ENCODE data around the gene CDC25C. TPM values are rescaled to one million over a fixed set of nuclear protein-coding genes. Genes with fewer than 3 reads are reported as not detected.

The CDC25C gene
- total RNA-seq, 1 donor from 2014 or later = 22.7 TPM

DNA sequence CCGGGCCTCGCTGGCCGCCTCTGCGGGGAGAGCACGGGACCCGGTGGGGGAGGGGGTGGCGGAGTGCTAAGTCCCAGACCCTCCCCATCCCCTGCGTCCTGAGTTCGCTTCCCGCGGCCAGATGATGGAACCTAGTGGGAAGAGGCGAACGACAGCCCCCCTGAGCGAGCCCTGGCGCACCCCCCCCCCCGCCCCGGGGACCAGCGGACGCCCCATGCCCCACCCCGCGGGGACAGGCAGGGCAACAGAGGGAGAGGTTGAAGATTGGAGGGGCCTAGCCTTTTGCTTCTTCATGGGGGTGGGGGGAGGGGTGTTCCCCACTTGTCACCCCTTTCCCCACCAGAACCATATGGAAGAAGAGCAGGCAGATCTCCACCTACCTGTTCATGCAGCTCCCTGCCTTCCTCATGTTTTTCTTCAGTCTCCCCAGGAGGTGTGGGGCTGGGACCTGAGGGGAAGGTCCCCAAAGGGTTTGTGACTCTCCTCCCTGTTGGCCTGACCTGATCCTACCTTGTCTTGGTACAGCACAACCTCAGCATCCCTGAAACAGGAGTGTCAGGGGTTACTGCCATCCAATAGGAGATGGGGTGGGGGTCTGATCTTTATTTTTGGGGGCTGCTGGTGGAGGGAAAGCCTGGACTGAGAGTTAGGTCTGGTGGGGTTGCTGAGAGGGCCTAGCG, 6.9 kb upstream of the CDC25C start:
- H3K27ac Mint-ChIP-seq (ENCODE audit: unreplicated experiment) = peak overlapping the region; percentile 99
- TF ChIP-seq, protein P1, sequence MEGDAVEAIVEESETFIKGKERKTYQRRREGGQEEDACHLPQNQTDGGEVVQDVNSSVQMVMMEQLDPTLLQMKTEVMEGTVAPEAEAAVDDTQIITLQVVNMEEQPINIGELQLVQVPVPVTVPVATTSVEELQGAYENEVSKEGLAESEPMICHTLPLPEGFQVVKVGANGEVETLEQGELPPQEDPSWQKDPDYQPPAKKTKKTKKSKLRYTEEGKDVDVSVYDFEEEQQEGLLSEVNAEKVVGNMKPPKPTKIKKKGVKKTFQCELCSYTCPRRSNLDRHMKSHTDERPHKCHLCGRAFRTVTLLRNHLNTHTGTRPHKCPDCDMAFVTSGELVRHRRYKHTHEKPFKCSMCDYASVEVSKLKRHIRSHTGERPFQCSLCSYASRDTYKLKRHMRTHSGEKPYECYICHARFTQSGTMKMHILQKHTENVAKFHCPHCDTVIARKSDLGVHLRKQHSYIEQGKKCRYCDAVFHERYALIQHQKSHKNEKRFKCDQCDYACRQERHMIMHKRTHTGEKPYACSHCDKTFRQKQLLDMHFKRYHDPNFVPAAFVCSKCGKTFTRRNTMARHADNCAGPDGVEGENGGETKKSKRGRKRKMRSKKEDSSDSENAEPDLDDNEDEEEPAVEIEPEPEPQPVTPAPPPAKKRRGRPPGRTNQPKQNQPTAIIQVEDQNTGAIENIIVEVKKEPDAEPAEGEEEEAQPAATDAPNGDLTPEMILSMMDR (conservative IDR thresholded peaks at IDR 0.05) = no peak

DNA sequence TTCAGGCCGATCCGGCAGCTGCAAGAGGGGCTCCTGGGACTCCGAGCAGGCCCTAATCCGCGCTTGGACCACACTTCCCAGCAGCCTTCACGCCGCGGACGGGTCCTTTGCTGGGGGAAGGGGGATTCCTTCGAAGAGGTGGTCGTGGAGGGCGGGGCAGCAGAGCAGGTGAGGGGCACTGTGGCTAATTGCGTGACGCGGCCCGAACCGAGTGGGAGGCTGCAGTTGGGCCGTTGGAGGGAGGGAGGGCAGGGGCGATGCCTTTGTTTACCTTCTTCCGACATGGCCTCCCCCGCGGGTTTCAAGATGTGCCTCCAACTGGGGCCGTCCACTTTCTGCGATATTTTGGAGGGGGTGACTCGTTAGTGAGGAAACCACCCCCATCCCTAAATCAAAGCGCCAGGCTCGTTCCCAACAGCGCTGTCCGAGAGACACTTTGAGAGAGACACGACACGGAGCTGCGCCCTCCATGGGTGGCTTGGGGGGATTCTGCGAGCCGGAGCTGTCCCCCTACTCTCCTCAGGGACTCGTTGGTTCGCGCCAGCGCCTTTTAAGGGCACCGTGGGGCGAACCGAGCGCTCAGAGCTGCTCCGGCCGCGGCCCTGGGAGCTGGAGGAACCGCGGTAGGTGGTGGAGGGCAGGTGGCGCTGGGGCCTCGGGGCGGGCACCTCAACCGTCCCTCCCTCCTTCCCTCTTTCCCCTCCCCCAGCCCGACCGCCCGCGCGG, 6.2 kb upstream of the CDC25C start, which contains the start of gene FAM53C:
FAM53C (plus strand) TSS at position 582 of the 726 bp plus-strand sequence. CDS start 3,070 bp downstream, outside the sequence.
- Mint-ChIP-seq H3K27me3 (ENCODE audit: low read depth) (peaks cover 2% of the 10 kb centered on the region), H3K36me3 (ENCODE audit: low read depth) (peaks cover 6% of the 10 kb centered on the region), H3K27ac (ENCODE audit: unreplicated experiment) (peak within 1 kb of the TSS; percentile 100), H3K9me3 (no peaks in the 10 kb centered on the region), H3K4me3 (peak within 1 kb of the TSS; percentile 91), H3K4me1 (peaks cover 37% of the 10 kb centered on the region)
- TF ChIP-seq, protein P1 (conservative IDR thresholded peaks at IDR 0.05) = no peak
- peak; percentile 97 for DNase-seq (ENCODE audit: low read depth, low spot score)

More for the DNA sequence above, 6.9 kb upstream of the CDC25C start:
- DNase-seq (ENCODE audit: low read depth, low spot score) = no peak
- no peaks in the 10 kb centered on the region for H3K9me3 Mint-ChIP-seq
- peaks cover 8% of the 10 kb centered on the region for H3K36me3 Mint-ChIP-seq (ENCODE audit: low read depth)
- peaks cover 2% of the 10 kb centered on the region for H3K27me3 Mint-ChIP-seq (ENCODE audit: low read depth)
- peaks cover 37% of the 10 kb centered on the region for H3K4me1 Mint-ChIP-seq
- peak overlapping the region; percentile 91 for H3K4me3 Mint-ChIP-seq

DNA sequence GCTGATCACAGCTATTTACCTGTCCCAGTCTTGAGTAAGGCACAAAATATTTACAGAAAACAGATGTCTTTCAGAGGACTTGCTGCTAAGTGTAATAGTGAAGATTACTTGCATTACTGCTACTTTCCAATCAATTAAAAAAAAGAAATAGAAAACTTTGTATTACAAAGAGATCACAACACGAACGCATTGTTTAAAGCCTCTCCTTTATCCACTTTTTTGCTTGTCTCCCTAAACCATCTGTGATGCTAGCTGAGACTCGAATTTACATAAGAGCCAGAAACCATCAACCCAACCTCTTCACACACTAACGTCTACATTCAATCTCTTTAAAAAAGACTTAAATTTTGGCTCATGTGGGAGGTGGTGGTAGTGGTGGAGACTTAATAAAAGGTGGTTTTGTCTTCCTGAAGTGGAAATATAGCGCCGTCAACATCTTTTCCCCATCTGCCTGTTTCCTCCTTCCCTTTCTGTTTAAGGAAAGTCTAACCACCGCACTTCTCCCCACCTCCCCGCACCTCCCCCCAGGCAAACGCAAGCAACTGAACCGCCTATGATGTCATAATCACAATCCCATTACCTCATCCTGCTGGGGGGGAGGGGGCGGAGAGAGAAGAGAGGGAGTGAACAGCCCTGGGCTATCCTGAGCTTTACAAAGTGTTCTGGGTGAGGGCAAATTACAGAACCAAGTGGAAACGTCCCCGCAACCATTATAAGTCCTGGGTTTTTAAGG, 5.5 kb upstream of the CDC25C start:
- peaks cover 39% of the 10 kb centered on the region for H3K4me1 Mint-ChIP-seq
- H3K27ac Mint-ChIP-seq (ENCODE audit: unreplicated experiment) = peak overlapping the region; percentile 100
- no peak for DNase-seq (ENCODE audit: low read depth, low spot score)
- peaks cover 6% of the 10 kb centered on the region for H3K36me3 Mint-ChIP-seq (ENCODE audit: low read depth)
- H3K9me3 Mint-ChIP-seq = no peaks in the 10 kb centered on the region
- peaks cover 2% of the 10 kb centered on the region for H3K27me3 Mint-ChIP-seq (ENCODE audit: low read depth)
- TF ChIP-seq, protein P1 (conservative IDR thresholded peaks at IDR 0.05) = no peak
- peak overlapping the region; percentile 91 for H3K4me3 Mint-ChIP-seq

DNA sequence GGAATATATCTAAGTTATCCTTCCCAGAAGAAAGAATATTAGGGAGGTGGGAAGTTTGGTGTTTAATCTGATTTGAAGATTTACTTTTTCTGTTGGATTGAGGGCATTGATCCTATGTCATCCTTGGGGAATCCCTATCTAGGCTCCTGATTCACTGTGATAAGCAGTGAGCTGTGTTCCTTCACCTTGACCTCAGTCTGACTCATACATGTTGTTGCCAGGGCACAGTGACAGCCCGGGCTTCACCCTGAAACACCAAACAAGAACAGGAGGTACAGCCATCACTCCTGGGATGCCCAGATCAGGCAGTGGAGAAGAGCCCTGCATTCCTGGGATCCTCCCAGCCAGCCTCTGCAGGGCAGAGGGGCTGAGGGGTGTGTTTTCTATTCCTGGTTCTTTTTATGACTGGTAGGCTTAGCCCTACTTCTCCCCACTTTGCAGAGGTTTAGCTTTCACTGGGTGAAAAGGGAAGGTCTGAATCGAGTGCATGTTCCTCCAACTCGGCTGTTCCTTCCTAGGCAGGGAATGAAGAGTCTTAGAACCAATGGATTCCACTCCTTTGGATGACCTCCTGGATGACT, 3.4 kb upstream of the CDC25C start:
- H3K4me3 Mint-ChIP-seq = peak overlapping the region; percentile 72
- peaks cover 39% of the 10 kb centered on the region for H3K4me1 Mint-ChIP-seq

More for the DNA sequence above, 3.4 kb upstream of the CDC25C start:
- H3K9me3 Mint-ChIP-seq = no peaks in the 10 kb centered on the region
- TF ChIP-seq, protein P1 (conservative IDR thresholded peaks at IDR 0.05) = no peak
- H3K27ac Mint-ChIP-seq (ENCODE audit: unreplicated experiment) = no peak overlapping the region
- H3K27me3 Mint-ChIP-seq (ENCODE audit: low read depth) = peaks cover 2% of the 10 kb centered on the region
- no peaks in the 10 kb centered on the region for H3K36me3 Mint-ChIP-seq (ENCODE audit: low read depth)
- no peak for DNase-seq (ENCODE audit: low read depth, low spot score)
